Ascending aorta (tissue), 2 donors: ENCODE results near the gene RNF31. TPM values are rescaled to one million over a fixed set of nuclear protein-coding genes. Genes with fewer than 3 reads are reported as not detected.

Experiments used
- DNase-seq, 2 donors: peaks; one replicate each; pipeline ENCODE4 v3.0.0-alpha.2; 2019; ENCODE audit warnings: low spot score in 2 of 2
- H3K27ac ChIP-seq, 2 donors: fragments of 200-600 bp; sonication (generic); one replicate each; pipeline ENCODE4 v1.5.1; 2016 to 2017; ENCODE audit warnings: mild to moderate bottlenecking in 1 of 2
- H3K27me3 ChIP-seq: fragments of 200-600 bp; sonication (generic); one replicate; pipeline ENCODE4 v1.5.1; 2017
- H3K36me3 ChIP-seq, 2 donors: fragments of 200-600 bp; sonication (generic); one replicate each; pipeline ENCODE4 v1.5.1; 2016
- H3K4me1 ChIP-seq, 2 donors: fragments of 200-600 bp; sonication (generic); one replicate each; pipeline ENCODE4 v1.5.1; 2016 to 2017; ENCODE audit warnings: mild to moderate bottlenecking in 1 of 2
- H3K4me3 ChIP-seq, 2 donors: fragments of 200-600 bp; sonication (generic); one replicate each; pipeline ENCODE4 v1.5.1; 2016 to 2017; ENCODE audit warnings: mild to moderate bottlenecking in 1 of 2
- H3K9me3 ChIP-seq, 2 donors: fragments of 200-600 bp; sonication (generic); one replicate each; pipeline ENCODE4 v1.5.1; 2016
- intact Hi-C: fragments of 100-400 bp; cut with DNase I; formaldehyde crosslinking; loops from one replicate; pipeline ENCODE4 v1.15.1; 2023
- total RNA-seq: library from RNA; depleted of rRNA; stranded (reverse); fragments of >200 nt; gene quantifications from one replicate; pipeline ENCODE4 v1.1.0, GENCODE V29; 2016
- TF ChIP-seq, protein P1 (sequence below), 3 experiments: fragments of 200-600 bp in 2 of 3; fragments of 450-650 bp in 1 of 3; sonication (generic) in 2 of 3; IDR thresholded peaks; one replicate each; pipeline ENCODE4 v1.5.1; 2016 to 2019; ENCODE audit warnings: antibody characterized with exemption in 3 of 3, mild to moderate bottlenecking in 1 of 3, moderate library complexity in 1 of 3

RNF31 gene
- total RNA-seq, 1 donor from 2014 or later = 182 TPM

DNA sequence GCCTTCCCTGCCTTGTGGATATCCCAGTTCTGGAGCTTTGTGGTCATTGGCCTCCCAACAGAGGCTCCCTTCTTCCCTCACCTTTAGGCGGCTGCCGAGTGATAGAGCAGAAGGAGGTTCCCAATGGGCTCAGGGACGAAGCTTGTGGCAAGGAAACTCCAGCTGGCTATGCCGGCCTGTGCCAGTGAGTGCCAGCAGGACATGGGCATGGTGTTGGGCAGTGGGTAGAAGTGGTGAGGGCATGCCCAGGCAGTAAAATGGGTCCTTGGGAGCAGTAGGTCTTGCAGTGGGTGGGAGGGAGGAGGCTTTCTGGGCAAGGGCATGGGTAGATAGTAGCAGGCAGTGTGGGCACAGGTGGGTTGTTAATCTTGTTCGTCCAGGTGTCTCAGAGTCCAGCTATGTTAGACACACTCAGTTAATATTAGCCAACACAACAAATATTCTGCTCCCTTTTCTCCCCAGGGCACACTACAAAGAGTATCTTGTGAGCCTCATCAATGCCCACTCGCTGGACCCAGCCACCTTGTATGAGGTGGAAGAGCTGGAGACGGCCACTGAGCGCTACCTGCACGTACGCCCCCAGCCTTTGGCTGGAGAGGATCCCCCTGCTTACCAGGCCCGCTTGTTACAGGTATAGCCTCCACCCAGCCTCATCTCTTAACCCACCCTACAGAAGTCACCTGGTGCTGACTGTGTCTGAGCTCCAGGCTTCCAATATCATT, 12.6 kb downstream of the RNF31 start:
- H3K36me3 ChIP-seq = peaks cover 58 to 65% of the 10 kb centered on the region in 2 donors
- H3K27me3 ChIP-seq = no peaks in the 10 kb centered on the region
- TF ChIP-seq, protein P1, sequence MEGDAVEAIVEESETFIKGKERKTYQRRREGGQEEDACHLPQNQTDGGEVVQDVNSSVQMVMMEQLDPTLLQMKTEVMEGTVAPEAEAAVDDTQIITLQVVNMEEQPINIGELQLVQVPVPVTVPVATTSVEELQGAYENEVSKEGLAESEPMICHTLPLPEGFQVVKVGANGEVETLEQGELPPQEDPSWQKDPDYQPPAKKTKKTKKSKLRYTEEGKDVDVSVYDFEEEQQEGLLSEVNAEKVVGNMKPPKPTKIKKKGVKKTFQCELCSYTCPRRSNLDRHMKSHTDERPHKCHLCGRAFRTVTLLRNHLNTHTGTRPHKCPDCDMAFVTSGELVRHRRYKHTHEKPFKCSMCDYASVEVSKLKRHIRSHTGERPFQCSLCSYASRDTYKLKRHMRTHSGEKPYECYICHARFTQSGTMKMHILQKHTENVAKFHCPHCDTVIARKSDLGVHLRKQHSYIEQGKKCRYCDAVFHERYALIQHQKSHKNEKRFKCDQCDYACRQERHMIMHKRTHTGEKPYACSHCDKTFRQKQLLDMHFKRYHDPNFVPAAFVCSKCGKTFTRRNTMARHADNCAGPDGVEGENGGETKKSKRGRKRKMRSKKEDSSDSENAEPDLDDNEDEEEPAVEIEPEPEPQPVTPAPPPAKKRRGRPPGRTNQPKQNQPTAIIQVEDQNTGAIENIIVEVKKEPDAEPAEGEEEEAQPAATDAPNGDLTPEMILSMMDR (IDR thresholded peaks at IDR 0.05) = no peak
- H3K4me3 ChIP-seq = no peak overlapping the region
- DNase-seq = peak in 1 of 2 donors; percentile 62
- intact Hi-C loops = loop anchor here (2.0 kb wide), 1 partner anchor 29 kb away; the partner anchor contains the start of gene IPO4
- peak overlapping the region; percentile 85 to 88 for H3K27ac ChIP-seq
- H3K9me3 ChIP-seq = no peaks in the 10 kb centered on the region
- peaks cover 9 to 12% of the 10 kb centered on the region in 2 donors for H3K4me1 ChIP-seq

DNA sequence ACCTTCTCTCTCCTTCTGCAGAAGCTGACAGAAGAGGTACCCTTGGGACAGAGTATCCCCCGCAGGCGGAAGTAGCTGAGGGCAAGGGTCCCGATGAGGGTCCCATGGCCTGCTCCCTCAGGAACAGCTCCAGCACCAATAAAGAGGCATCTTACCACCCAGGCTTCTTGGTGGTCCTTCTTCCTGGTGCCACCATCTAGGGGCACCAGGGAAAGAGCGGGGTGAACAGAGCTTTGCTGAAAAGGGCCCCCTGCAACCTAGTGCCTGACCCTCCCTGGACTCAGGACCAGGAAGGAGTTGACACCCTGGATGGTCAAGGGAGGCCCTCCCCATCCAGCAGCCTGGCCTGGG, 13.2 kb downstream of the RNF31 start:
- peaks cover 58 to 65% of the 10 kb centered on the region in 2 donors for H3K36me3 ChIP-seq

DNA sequence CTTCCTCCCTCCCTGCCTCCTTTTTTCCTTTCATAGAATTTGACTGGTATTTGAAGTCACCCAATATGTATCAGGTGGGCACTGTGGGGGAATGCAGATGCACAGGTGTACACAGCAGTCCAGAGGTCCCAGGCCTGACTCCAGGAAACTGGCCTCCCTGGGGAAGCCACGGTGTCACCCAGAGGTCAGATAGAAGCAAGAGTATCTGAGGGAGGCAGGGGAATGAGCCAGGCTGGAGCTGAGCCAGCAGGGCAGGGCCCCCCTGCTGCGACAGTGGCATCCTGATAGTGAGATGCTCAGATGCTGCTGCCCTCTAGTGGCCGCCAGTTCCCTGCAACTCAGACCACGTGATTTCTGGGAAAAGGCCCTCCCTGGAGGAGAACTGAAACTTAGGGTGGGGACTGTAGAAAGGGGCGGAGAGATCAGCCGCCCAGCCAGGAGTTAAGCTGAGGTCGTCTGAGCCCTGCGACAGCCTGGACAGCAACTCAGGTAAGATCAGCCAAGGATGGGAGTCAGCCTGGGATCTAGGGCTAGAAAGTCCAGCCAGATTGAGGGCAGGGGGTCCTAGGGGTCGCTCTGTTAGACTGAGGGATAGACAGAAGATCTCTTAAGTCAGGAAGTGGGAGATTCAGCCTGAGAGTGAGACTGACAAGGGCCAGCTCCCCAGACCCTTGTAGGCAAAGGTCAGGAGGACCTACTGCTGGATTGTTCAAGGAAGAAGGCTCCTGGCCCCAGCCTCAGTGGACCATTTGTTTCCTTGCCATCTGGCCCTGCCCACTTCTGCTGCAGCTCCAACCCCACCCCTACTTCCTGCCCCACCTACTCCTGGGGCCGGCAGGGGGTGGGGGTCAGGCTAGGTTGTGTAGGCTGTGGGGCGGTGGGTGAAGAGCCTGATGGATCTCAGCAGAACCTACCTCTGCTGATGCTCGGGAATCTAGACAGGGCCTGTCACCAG, 13.8 kb downstream of the RNF31 start, which contains the start of gene IRF9:
Gene IRF9 (plus strand): TSS at position 416 of the 955 bp plus-strand sequence. CDS start 880 bp downstream, outside the sequence.
- H3K9me3 ChIP-seq = no peaks in the 10 kb centered on the region
- peak within 1 kb of the TSS; percentile 85 to 88 for H3K27ac ChIP-seq
- H3K36me3 ChIP-seq = peaks cover 58 to 65% of the 10 kb centered on the region in 2 donors
- H3K4me1 ChIP-seq = peaks cover 9 to 12% of the 10 kb centered on the region in 2 donors
- intact Hi-C loops = loop anchor here (1.0 to 2.0 kb wide), 4 partner anchors 14 to 47 kb away; partner anchors contain the start of genes DCAF11, IPO4, NRL and PSME1
- peak; percentile 90 to 99 for DNase-seq
- TF ChIP-seq, protein P1 (IDR thresholded peaks at IDR 0.05) = peak; percentile 90 to 95 (median 91)
- H3K27me3 ChIP-seq = no peaks in the 10 kb centered on the region
- peak within 1 kb of the TSS; percentile 65 to 77 for H3K4me3 ChIP-seq

More for the DNA sequence above, 13.2 kb downstream of the RNF31 start:
- no peaks in the 10 kb centered on the region for H3K9me3 ChIP-seq
- H3K4me3 ChIP-seq = no peak overlapping the region
- H3K27me3 ChIP-seq = no peaks in the 10 kb centered on the region
- no peak for DNase-seq
- TF ChIP-seq, protein P1 (IDR thresholded peaks at IDR 0.05) = no peak
- intact Hi-C loops = loop anchor here (2.0 kb wide), 1 partner anchor 28 kb away; the partner anchor contains the start of gene IPO4
- peaks cover 9 to 12% of the 10 kb centered on the region in 2 donors for H3K4me1 ChIP-seq
- H3K27ac ChIP-seq = peak overlapping the region; percentile 85 to 88

DNA sequence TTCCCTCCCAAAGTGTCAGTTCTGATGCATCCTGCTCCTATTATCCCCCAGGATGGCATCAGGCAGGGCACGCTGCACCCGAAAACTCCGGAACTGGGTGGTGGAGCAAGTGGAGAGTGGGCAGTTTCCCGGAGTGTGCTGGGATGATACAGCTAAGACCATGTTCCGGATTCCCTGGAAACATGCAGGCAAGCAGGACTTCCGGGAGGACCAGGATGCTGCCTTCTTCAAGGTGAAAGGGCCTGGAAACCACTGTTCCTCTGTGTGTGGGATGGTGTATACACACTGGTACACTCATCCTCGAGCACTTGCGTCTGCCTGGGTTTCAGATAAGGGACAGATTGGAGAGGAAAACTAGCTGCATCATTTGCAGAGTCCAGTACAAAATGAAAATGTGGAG, 14.8 kb downstream of the RNF31 start:
- intact Hi-C loops = no loop called here
- peak overlapping the region; percentile 65 to 77 for H3K4me3 ChIP-seq
- no peaks in the 10 kb centered on the region for H3K9me3 ChIP-seq
- peak overlapping the region; percentile 85 to 88 for H3K27ac ChIP-seq
- H3K27me3 ChIP-seq = no peaks in the 10 kb centered on the region
- no peak for DNase-seq
- TF ChIP-seq, protein P1 (IDR thresholded peaks at IDR 0.05) = no peak
- peaks cover 9 to 12% of the 10 kb centered on the region in 2 donors for H3K4me1 ChIP-seq
- H3K36me3 ChIP-seq = peaks cover 57 to 67% of the 10 kb centered on the region in 2 donors

DNA sequence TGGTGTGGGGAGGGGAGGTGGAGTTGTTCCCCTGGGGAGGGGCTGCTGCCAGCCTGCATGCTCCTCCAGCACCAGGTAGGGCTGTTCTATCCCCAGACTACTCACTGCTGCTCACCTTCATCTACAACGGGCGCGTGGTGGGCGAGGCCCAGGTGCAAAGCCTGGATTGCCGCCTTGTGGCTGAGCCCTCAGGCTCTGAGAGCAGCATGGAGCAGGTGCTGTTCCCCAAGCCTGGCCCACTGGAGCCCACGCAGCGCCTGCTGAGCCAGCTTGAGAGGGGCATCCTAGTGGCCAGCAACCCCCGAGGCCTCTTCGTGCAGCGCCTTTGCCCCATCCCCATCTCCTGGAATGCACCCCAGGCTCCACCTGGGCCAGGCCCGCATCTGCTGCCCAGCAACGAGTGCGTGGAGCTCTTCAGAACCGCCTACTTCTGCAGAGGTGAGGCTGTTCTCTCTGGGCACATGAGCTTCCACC, 17.3 kb downstream of the RNF31 start:
- TF ChIP-seq, protein P1 (IDR thresholded peaks at IDR 0.05) = no peak
- peaks cover 50 to 64% of the 10 kb centered on the region in 2 donors for H3K36me3 ChIP-seq
- no peak overlapping the region for H3K4me3 ChIP-seq
- no peaks in the 10 kb centered on the region for H3K27me3 ChIP-seq
- no peaks in the 10 kb centered on the region for H3K9me3 ChIP-seq
- intact Hi-C loops = no loop called here
- peaks cover 9 to 12% of the 10 kb centered on the region in 2 donors for H3K4me1 ChIP-seq
- no peak for DNase-seq
- H3K27ac ChIP-seq = no peak overlapping the region
